Measurements from ENCODE around the gene ANKRD39. TPM values are rescaled to one million over a fixed set of nuclear protein-coding genes. Genes with fewer than 3 reads are reported as not detected.

Gene ANKRD39
- total RNA-seq, 1 experiment from 2014 or later: 12.2 TPM

GRCh38 chr2:96878171-96878570 lies 20.4 kb upstream of the ANKRD39 start:
- no peaks in the 10 kb centered on the region for H3K9me3 Mint-ChIP-seq (ENCODE audit: low read depth, unreplicated experiment)
- peaks cover 53% of the 10 kb centered on the region for H3K27me3 Mint-ChIP-seq (ENCODE audit: unreplicated experiment)
- CTCF ChIA-PET: interaction anchor here (0.6 kb wide), 1 partner anchor 126 kb away, joined by 4 read pairs; no protein-coding TSS in a partner anchor
- no peak for DNase-seq
- no TSS peak for BruUV-seq (replicated peaks)
- TF ChIP-seq CTCF (IDR thresholded peaks at IDR 0.05; ENCODE audit: unreplicated experiment): no peak
- H3K4me1 Mint-ChIP-seq (ENCODE audit: low read depth, unreplicated experiment): no peaks in the 10 kb centered on the region
- no peaks in the 10 kb centered on the region for H3K36me3 Mint-ChIP-seq (ENCODE audit: insufficient read depth, unreplicated experiment)
- no peak overlapping the region for H3K4me3 Mint-ChIP-seq (ENCODE audit: low read depth, unreplicated experiment)
- intact Hi-C loops (cut with micrococcal nuclease; ENCODE audit: unreplicated experiment): no loop called here
- no peak overlapping the region for H3K27ac Mint-ChIP-seq (ENCODE audit: unreplicated experiment)

GRCh38 chr2:96877631-96878092 lies 19.8 kb upstream of the ANKRD39 start:
- Mint-ChIP-seq H3K27me3 (ENCODE audit: unreplicated experiment) (peaks cover 53% of the 10 kb centered on the region), H3K27ac (ENCODE audit: unreplicated experiment) (no peak overlapping the region), H3K36me3 (ENCODE audit: insufficient read depth, unreplicated experiment) (no peaks in the 10 kb centered on the region), H3K4me3 (ENCODE audit: low read depth, unreplicated experiment) (no peak overlapping the region), H3K9me3 (ENCODE audit: low read depth, unreplicated experiment) (no peaks in the 10 kb centered on the region), H3K4me1 (ENCODE audit: low read depth, unreplicated experiment) (no peaks in the 10 kb centered on the region)
- no peak for TF ChIP-seq CTCF (IDR thresholded peaks at IDR 0.05; ENCODE audit: unreplicated experiment)
- DNase-seq: no peak
- intact Hi-C loops (cut with micrococcal nuclease; ENCODE audit: unreplicated experiment): no loop called here
- no TSS peak for BruUV-seq (replicated peaks)
- CTCF ChIA-PET: no interaction called here

GRCh38 chr2:96877042-96877451 lies 19.2 kb upstream of the ANKRD39 start:
- Mint-ChIP-seq H3K36me3 (ENCODE audit: insufficient read depth, unreplicated experiment) (no peaks in the 10 kb centered on the region), H3K27me3 (ENCODE audit: unreplicated experiment) (peaks cover 53% of the 10 kb centered on the region), H3K27ac (ENCODE audit: unreplicated experiment) (no peak overlapping the region), H3K4me3 (ENCODE audit: low read depth, unreplicated experiment) (no peak overlapping the region), H3K4me1 (ENCODE audit: low read depth, unreplicated experiment) (no peaks in the 10 kb centered on the region), H3K9me3 (ENCODE audit: low read depth, unreplicated experiment) (no peaks in the 10 kb centered on the region)
- DNase-seq: no peak
- CTCF ChIA-PET: no interaction called here
- no TSS peak for BruUV-seq (replicated peaks)
- intact Hi-C loops (cut with micrococcal nuclease; ENCODE audit: unreplicated experiment): no loop called here
- no peak for TF ChIP-seq CTCF (IDR thresholded peaks at IDR 0.05; ENCODE audit: unreplicated experiment)

- BruUV-seq (replicated peaks): no TSS peak
- intact Hi-C loops (cut with micrococcal nuclease; ENCODE audit: unreplicated experiment): no loop called here
- TF ChIP-seq CTCF (IDR thresholded peaks at IDR 0.05; ENCODE audit: unreplicated experiment): no peak
- Mint-ChIP-seq H3K27ac (ENCODE audit: unreplicated experiment) (no peak overlapping the region), H3K4me1 (ENCODE audit: low read depth, unreplicated experiment) (no peaks in the 10 kb centered on the region), H3K27me3 (ENCODE audit: unreplicated experiment) (peaks cover 52% of the 10 kb centered on the region), H3K4me3 (ENCODE audit: low read depth, unreplicated experiment) (no peak overlapping the region), H3K9me3 (ENCODE audit: low read depth, unreplicated experiment) (no peaks in the 10 kb centered on the region), H3K36me3 (ENCODE audit: insufficient read depth, unreplicated experiment) (no peaks in the 10 kb centered on the region)
- DNase-seq: no peak
- CTCF ChIA-PET: interaction anchor here (0.7 kb wide), 1 partner anchor 113 kb away, joined by 3 read pairs; no protein-coding TSS in a partner anchor
Observed at GRCh38 chr2:96876269-96877041, 18.6 kb upstream of the ANKRD39 start.
